OCI-LY7 (cell line): ENCODE data around the gene HIF3A. TPM values are rescaled to one million over a fixed set of nuclear protein-coding genes. Genes with fewer than 3 reads are reported as not detected.

Experiments used
- BruUV-seq: library from RNA; stranded (reverse); fragments of 400-500 nt; replicated peaks from 2 replicates; lab custom pipeline; 2021; lab: Mats Ljungman, UMichigan
- CTCF ChIA-PET: fragments of 300-600 bp; sonication (Branson Sonifier 250); formaldehyde crosslinking; loops from one replicate; lab custom pipeline; 2022; ENCODE audit warnings: antibody characterized with exemption; ENCODE audit not compliant: unreplicated experiment; lab: Charles Lee
- POLR2A ChIA-PET: fragments of 300-600 bp; sonication (Branson Sonifier 250); formaldehyde crosslinking; loops from one replicate; lab custom pipeline; 2022; ENCODE audit warnings: antibody characterized with exemption; lab: Charles Lee
- DNase-seq: peaks from one replicate; pipeline ENCODE4 v3.0.0-alpha.2; 2015; ENCODE audit warnings: low spot score
- H2AFZ ChIP-seq: fragments of 200-600 bp; sonication (generic), shearing (Covaris generic); 2 replicates; pipeline ENCODE4 v1.6.1; 2014; ENCODE audit warnings: mild to moderate bottlenecking, antibody characterized with exemption, low read length, moderate library complexity
- H3K27ac ChIP-seq: fragments of 200-600 bp; sonication (generic); 2 replicates; pipeline ENCODE4 v1.5.1; 2014; ENCODE audit warnings: mixed run types, low read depth, mild to moderate bottlenecking, moderate library complexity, low read length, inconsistent platforms; ENCODE audit not compliant: poor library complexity, severe bottlenecking
- H3K36me3 ChIP-seq: fragments of 200-600 bp; sonication (generic); 2 replicates; pipeline ENCODE4 v1.6.1; 2014; ENCODE audit warnings: mild to moderate bottlenecking, antibody characterized with exemption, low read length, moderate library complexity, mixed read lengths; ENCODE audit not compliant: insufficient read depth
- H3K4me1 ChIP-seq: fragments of 200-600 bp; sonication (generic); 2 replicates; pipeline ENCODE4 v1.5.1; 2014; ENCODE audit warnings: mild to moderate bottlenecking, low read length; ENCODE audit not compliant: insufficient read depth, poor library complexity, severe bottlenecking
- H3K4me2 ChIP-seq: fragments of 200-600 bp; sonication (generic); 2 replicates; pipeline ENCODE4 v1.6.1; 2014; ENCODE audit warnings: mild to moderate bottlenecking, low read length
- H3K4me3 ChIP-seq: fragments of 200-600 bp; sonication (generic); 2 replicates; pipeline ENCODE4 v1.5.1; 2014; ENCODE audit warnings: mild to moderate bottlenecking, low read depth, low read length; ENCODE audit not compliant: poor library complexity, severe bottlenecking
- H3K79me2 ChIP-seq: fragments of 200-600 bp; sonication (generic); 2 replicates; pipeline ENCODE4 v1.6.1; 2016; ENCODE audit warnings: low read depth, mild to moderate bottlenecking, low read length, moderate library complexity, mixed read lengths; ENCODE audit not compliant: insufficient read depth
- H3K9me2 ChIP-seq: fragments of 200-600 bp; sonication (generic); 2 replicates; pipeline ENCODE4 v1.6.1; 2016; ENCODE audit warnings: mild to moderate bottlenecking, low read length, mixed read lengths; ENCODE audit not compliant: insufficient read depth
- H3K9me3 ChIP-seq: fragments of 200-600 bp; sonication (generic); 2 replicates; pipeline ENCODE4 v1.6.1; 2014; ENCODE audit warnings: mild to moderate bottlenecking, mixed run types, low read length, mixed read lengths
- H4K20me1 ChIP-seq: fragments of 200-600 bp; sonication (generic); 2 replicates; pipeline ENCODE4 v1.6.1; 2014; ENCODE audit warnings: mild to moderate bottlenecking, antibody characterized with exemption, low read length, moderate library complexity, mixed read lengths; ENCODE audit not compliant: insufficient read depth
- EZH2phosphoT487 ChIP-seq: fragments of 200-600 bp; sonication (generic); IDR thresholded peaks from 2 replicates; pipeline ENCODE4 v1.6.1; 2018; ENCODE audit warnings: low read depth, borderline replicate concordance, mild to moderate bottlenecking, mixed run types, antibody characterized with exemption, low read length, moderate library complexity, mixed read lengths
- intact Hi-C: fragments of 100-400 bp; cut with micrococcal nuclease; formaldehyde crosslinking; loops from one replicate; pipeline ENCODE4 v1.10.0; 2022; ENCODE audit not compliant: unreplicated experiment
- total RNA-seq, 2 experiments: library from RNA; depleted of rRNA in 1 of 2; stranded (reverse); fragments of >200 nt in 1 of 2; shearing (Covaris generic) in 1 of 2; gene quantifications; 2 replicates each; pipeline ENCODE4 v1.2.3, GENCODE V29; 2014 to 2022
- TF ChIP-seq, protein P1 (sequence below): fragments of 200-600 bp; sonication (generic); conservative IDR thresholded peaks from 2 replicates; pipeline ENCODE4 v1.5.1; 2014; ENCODE audit warnings: mild to moderate bottlenecking, antibody characterized with exemption, low read length, moderate library complexity, mixed read lengths

Gene HIF3A
- total RNA-seq, 2 experiments from 2014 or later, result not detected

DNA sequence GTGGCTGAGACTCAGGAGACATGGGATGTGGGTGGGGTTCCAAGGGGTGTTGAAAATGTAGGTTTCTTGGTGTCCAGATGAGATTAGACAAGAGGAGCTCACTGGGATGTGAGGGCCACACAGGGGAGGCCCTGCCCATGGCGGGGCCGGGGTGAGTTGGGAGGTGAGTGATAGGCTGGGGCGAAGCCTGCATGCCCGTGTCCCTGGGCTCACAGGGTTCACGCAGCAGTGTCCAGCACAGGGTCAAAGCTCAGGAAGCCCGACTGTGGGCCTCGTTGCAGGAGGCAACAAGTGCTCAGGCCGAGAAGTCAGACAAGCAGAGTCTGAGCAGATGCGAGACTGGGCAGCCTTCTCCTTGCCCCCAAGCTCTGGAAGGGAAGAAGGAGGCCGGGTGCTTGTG, 89.3 kb downstream of the HIF3A start:
- no peak overlapping the region for H3K4me3 ChIP-seq
- H3K9me2 ChIP-seq, result no peaks in the 10 kb centered on the region
- H2AFZ ChIP-seq, result no peak overlapping the region
- H3K36me3 ChIP-seq, result peaks cover 96% of the 10 kb centered on the region
- no peaks in the 10 kb centered on the region for H4K20me1 ChIP-seq
- CTCF ChIA-PET, result no interaction called here
- no peak overlapping the region for H3K4me2 ChIP-seq
- no peaks in the 10 kb centered on the region for H3K9me3 ChIP-seq
- no TSS peak for BruUV-seq
- DNase-seq, result no peak
- H3K27ac ChIP-seq, result no peak overlapping the region
- POLR2A ChIA-PET, result no interaction called here
- peaks cover 4% of the 10 kb centered on the region; the same call in 1 of the 2 replicates for H3K79me2 ChIP-seq
- intact Hi-C loops, result no loop called here
- TF ChIP-seq, protein P1, sequence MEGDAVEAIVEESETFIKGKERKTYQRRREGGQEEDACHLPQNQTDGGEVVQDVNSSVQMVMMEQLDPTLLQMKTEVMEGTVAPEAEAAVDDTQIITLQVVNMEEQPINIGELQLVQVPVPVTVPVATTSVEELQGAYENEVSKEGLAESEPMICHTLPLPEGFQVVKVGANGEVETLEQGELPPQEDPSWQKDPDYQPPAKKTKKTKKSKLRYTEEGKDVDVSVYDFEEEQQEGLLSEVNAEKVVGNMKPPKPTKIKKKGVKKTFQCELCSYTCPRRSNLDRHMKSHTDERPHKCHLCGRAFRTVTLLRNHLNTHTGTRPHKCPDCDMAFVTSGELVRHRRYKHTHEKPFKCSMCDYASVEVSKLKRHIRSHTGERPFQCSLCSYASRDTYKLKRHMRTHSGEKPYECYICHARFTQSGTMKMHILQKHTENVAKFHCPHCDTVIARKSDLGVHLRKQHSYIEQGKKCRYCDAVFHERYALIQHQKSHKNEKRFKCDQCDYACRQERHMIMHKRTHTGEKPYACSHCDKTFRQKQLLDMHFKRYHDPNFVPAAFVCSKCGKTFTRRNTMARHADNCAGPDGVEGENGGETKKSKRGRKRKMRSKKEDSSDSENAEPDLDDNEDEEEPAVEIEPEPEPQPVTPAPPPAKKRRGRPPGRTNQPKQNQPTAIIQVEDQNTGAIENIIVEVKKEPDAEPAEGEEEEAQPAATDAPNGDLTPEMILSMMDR, result no peak
- TF ChIP-seq EZH2phosphoT487, result no peak
- no peaks in the 10 kb centered on the region for H3K4me1 ChIP-seq

DNA sequence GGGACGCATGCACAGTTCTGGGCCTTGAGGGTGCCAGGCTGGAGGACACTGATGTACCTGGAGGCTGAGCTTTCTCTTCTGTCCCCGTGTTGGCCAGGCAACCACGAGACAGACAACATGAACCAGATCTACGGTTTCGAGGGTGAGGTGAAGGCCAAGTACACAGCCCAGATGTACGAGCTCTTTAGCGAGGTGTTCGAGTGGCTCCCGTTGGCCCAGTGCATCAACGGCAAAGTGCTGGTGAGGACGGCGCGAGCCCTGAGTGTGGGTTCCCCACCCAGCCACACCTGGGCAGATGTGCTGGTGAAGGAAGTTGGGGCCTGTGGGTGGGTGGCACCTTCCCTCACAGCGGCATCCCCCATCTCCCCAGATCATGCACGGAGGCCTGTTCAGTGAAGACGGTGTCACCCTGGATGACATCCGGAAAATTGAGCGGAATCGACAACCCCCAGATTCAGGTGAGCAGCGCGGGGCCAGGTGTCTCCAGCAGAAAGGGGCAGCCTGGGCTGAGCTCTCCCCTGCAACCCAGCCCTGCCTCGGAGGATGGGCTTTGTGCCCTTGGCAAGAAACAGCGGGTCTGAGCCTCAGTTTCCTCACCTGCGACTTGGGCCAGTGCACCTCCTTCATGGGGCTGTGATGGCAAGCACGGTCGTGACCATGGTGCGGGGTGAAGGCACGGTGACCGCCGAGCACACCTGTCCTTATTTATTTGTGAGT, 90.3 kb downstream of the HIF3A start:
- Histone ChIP-seq H4K20me1 (no peaks in the 10 kb centered on the region), H2AFZ (no peak overlapping the region), H3K4me2 (no peak overlapping the region), H3K36me3 (peaks cover 94% of the 10 kb centered on the region), H3K9me2 (no peaks in the 10 kb centered on the region), H3K4me1 (no peaks in the 10 kb centered on the region), H3K79me2 (no peaks in the 10 kb centered on the region), H3K4me3 (no peak overlapping the region), H3K9me3 (no peaks in the 10 kb centered on the region), H3K27ac (no peak overlapping the region)
- ChIA-PET POLR2A (no interaction called here), CTCF (no interaction called here)
- intact Hi-C loops, result no loop called here
- no peak for TF ChIP-seq EZH2phosphoT487
- TF ChIP-seq, protein P1, result no peak
- no peak for DNase-seq
- no TSS peak for BruUV-seq

DNA sequence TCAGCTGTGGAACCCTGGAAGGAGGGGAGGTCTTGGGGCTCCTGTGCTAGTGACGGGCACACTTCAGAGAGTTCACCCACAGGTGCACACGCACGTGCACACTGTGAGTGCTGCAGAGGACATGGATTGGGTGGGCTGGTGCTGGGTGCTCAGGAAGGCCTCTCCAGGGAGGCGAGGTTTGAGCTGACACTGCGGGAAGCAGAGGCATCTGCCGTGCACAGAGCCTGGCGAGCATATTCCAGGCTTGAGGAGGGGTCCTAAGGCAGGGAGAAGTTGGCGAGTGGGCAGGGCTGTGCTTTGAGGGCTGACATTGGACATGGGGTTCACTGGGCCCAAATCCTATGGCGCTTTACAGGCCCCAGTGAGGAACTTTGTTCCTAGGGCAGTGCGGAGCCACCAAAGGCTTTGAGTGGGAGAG, 90.9 kb downstream of the HIF3A start:
- Histone ChIP-seq H2AFZ (no peak overlapping the region), H3K9me3 (no peaks in the 10 kb centered on the region), H3K9me2 (no peaks in the 10 kb centered on the region), H4K20me1 (no peaks in the 10 kb centered on the region), H3K4me2 (no peak overlapping the region), H3K36me3 (peaks cover 93% of the 10 kb centered on the region), H3K79me2 (no peaks in the 10 kb centered on the region), H3K4me3 (no peak overlapping the region), H3K27ac (no peak overlapping the region), H3K4me1 (no peaks in the 10 kb centered on the region)
- TF ChIP-seq, protein P1, result no peak
- no peak for TF ChIP-seq EZH2phosphoT487
- CTCF ChIA-PET, result no interaction called here
- intact Hi-C loops, result no loop called here
- no peak for DNase-seq
- POLR2A ChIA-PET, result no interaction called here
- no TSS peak for BruUV-seq
